NCI-H2196 (cell line): ENCODE measurements around the gene AIFM2.
A peak's percentile ranks its signal among the peaks of the same experiment; 100 is the strongest.
"Not testable (repeated sequence)": the region's sequence is repeated elsewhere in the genome, so short reads cannot be mapped to it uniquely, and the experiment has no call there.

ENCODE experiments used
- DNase-seq: peaks from one replicate; lab custom pipeline; 2025; ENCODE audit not compliant: unreplicated experiment; lab: John Stamatoyannopoulos, UW

The AIFM2 gene

DNA sequence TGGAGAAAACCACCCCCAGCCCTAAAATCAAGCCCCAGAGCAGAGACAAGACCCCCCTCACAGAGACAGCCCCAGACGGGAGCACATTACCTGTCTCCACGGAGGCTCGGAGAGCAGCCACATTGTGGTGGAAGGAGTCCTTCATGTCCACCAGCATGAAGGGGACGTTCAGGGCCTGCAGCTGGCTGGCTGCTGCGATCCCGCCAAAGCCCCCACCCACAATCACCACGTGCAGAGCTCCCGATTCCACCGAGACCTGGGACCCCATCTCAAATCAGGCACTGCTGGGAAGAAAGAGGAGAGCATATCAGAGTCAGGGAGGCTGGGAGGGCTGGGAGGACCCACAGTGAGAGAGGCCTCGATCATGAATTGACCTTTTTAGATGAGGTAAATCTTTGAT is 8.8 kb downstream of the AIFM2 start:
- no peak for DNase-seq

DNA sequence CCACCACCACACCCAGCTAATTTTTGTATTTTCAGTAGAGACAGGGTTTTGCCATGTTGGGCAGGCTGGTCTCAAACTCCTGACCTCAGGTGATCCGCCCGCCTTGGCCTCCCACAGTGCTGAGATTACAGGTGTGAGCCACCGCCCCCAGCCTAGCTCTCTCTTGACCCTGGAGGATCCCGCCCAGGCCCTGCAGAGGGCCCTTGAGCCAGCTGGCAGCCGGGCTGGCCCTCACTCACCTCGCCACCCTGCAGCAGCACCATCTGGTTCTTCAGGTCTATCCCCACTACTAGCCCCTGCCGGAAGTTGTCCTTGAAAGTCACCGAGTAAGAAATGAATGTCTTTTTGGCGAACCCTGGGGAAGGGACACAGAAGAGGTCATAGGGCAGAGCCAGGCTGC is 9.5 kb downstream of the AIFM2 start:
- not testable (repeated sequence) for DNase-seq

DNA sequence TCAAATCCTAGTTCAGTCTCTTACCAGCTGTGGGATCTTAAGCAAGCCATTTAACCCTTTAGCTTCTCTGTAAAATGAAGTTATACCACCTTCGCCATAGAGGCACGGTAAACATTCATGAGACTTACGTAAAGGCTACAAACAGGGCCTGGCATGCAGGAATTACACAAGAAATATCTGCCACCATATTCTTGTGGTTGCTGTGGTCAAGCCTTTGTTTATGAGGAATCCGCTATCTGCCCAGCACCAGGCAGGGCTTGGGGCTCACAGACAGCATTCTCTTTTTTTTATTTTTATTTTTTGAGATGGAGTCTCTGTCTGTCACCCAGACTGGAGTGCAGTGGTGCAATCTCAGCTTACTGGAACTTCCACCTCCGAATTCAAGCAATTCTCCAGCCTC is 9.9 kb downstream of the AIFM2 start:
- no peak for DNase-seq

DNA sequence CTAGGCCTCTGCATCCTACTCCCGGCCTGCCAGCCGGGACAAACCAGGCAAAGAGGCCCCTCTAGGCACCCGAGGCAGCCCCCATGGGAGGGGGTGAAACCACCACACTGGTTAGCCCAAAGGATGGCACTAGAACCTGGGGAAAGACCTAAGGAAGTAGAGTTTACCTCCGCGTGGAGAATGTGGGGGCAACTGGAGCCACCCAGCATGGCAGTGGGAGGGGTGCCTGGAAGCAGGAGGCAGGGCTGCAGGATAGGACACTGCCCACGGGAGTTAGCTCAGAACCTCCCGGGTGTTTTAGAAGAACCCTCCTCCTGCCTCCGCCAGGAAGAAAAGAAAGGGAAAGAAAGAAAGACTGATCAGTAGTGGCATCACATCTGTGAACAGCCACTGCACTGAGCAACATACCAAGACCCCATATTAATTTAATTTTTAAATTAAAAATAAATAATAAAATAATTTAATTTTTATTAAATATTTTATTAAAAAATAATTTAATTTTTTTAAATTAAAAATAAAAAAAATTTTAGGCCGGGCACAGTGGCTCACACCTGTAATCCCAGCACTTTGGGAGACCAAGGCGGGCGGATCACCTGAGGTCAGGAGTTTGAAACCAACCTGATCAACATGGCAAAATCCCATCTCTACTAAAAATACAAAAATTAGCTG is 11.2 kb downstream of the AIFM2 start:
- no peak for DNase-seq

DNA sequence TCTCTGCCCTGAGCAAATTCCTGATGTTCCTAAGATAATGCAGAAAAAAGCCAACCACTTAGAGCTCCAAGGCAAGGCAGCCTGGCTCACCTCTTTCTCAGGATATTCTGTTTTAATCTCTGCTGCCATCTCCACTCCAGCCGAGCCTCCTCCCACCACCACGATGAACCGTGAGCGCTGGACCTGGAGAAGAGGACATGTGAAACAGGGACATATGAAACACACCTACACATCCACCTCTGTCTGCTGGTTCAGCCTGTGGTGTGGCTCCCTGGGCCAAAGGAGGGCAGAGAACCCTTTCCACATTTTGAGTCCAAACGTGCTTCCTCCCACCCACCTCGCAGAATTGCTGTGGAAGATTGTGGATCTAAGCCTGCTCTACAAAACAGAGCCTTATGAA is 12.2 kb downstream of the AIFM2 start:
- DNase-seq = no peak

DNA sequence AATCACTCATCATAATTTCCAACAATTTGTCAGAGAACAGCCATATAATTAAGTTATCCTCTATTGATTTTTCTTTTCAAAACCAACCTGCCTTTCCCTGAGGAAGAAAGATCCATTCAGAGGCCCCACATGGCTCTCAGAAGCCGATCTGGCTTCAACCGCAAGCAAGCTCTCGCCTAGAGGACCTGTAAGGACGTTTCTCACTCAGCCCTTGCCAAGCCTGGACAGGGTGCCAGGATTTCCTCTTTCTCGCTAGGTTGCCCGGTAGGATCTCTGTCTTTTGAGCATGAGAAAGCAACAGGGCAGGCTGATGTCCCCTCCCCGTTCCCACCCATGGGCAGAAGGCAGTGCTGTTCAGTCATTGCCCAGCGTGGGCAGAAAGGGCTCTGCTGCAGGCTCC is 13.0 kb downstream of the AIFM2 start:
- DNase-seq = no peak

DNA sequence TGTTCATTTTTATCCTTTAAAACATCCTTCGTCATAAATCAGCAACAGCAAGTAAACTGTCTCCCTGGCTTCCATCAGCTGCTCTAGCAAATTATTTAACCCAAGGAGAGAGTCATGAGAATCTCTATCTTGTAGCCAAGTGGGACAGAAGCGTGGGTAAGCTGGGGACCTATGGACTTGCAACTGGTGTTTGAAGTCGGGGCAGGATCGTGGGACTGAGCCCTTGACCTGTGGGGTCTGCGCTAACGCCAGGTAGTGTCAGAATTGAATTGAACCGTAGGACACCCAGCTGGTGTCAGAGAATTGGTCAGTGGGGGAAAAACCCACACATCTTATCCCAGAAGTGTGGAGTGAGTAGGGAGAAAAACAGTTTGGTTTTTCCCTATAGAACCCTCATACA is 13.4 kb downstream of the AIFM2 start:
- DNase-seq = no peak

DNA sequence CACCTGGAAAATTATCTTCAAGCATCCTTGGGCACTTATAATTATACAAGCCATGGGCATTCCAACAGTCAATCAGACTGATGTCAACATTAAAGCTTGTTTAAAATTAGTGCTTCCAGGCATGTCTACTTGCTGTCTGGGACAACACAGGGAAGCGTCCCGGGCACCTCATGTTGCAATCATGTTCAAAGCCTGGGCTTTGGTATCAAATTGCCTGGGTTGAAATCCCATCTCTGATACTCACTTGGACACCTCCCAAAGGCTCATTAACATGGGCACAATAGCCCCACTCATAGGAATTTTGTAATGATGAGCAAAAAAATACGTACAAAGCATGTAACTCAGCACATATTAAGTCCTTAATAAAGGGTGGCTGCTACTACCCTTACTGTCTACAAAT is 14.4 kb downstream of the AIFM2 start:
- no peak for DNase-seq

DNA sequence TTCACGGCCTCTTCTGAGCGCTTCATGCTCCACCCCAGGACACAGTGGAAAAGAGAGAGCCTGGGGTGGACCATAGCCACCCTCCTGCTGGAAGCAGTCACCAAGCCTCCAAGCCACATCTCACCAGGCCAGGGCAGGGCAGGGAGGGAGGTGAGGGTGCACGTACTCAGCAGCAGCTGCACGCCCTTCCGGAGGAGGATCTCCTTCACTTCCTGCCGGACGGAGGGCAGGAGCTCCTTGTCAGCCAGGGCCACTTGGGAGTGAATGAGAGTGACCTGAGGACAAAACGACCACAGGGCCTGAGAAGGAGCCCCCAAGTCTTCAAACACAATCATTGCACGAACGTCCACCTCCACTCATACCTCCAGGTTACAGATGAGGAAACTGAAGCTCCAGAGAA is 15.0 kb downstream of the AIFM2 start:
- DNase-seq = no peak

DNA sequence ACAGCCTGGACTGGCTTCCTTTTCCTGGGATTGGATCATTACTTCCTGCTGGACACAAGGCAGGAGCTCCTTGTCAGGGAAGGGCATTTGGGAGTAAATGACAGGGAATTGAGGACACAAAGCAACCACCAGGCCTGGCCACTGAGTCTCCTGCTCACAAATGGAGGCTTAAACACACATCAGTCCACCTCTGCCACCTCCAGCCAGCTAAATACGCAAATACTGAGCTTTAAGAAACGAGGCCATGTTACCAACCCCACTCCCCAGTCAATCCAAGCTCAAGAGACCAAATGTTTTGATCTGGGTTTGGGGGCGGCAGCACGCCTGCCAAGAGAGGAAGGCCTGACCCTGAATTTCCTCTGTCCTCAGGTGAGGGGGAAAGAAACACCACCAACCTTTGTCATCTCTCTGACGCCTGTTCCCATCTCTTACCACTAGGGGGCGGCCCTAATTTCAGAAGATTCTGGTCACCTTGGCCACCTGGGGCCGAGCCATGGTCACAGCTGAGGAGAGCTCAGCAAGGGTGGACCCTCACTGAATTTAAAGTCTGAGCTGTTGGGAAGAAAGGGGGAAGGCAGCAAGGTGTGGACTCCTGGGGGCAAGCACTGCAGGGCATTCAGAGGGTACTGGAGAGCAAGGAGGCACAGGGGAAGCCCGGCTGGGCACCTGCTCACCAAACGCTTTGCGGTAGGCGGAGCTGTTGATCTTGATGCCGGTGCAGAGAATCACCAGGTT is 16.5 kb downstream of the AIFM2 start:
- peak; percentile 13 for DNase-seq

DNA sequence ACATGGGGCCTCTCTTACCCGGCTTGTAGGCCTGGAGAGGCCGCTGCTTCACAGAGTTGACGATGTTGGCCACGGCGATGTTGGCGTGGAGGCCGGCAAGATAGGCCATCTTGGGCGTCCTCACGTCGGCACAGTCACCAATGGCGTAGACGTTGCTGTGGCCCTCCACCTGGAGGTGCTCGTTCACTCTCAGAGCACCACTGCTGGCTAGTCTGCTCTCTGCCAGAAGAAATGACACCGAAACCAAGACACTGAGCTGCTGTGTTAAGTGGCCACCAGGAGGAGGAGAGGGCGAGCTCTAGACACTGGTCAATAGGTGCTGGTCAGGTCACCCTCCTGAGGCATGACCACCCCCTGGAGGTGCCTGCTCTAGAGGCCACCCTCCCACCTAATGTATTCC is 17.7 kb downstream of the AIFM2 start:
- no peak for DNase-seq

DNA sequence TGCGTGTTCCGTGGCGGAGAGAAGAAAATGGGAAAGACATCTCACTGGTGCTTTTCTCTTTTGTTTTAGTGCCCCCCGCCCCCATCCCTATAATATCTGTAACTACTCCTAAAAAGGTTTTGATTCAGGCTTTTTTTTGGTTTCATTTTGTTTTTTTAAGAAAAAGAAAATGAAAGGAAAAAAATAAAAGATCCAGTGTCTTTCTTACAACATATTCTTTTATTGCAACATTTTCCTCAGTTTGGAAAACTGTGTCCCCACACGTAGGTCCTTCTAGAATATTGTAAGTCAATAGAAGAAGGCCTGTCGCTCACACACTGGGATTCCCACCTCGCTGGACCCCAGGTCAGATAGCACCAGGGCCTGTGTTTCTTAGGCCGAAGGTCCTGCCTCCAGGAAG is 20.6 kb downstream of the AIFM2 start:
- DNase-seq = no peak

DNA sequence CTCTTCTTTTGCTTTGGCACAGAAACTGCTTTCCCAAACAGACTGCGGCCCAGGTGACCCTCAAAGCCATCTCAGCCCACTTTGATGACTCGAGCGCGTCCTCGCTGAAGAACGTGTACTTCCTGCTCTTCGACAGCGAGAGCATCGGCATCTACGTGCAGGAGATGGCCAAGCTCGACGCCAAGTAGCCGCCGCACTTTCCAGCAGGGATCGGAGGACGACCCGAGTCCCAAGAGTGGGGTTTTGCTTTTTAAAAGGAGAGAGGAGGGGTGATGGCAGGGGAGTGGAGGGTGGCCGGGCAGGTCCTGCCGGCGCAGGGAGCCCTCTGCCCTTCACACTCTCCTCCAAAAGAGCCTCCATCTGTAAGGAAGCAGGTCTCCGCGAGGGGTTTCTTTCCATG is 21.1 kb downstream of the AIFM2 start:
- DNase-seq = no peak

DNA sequence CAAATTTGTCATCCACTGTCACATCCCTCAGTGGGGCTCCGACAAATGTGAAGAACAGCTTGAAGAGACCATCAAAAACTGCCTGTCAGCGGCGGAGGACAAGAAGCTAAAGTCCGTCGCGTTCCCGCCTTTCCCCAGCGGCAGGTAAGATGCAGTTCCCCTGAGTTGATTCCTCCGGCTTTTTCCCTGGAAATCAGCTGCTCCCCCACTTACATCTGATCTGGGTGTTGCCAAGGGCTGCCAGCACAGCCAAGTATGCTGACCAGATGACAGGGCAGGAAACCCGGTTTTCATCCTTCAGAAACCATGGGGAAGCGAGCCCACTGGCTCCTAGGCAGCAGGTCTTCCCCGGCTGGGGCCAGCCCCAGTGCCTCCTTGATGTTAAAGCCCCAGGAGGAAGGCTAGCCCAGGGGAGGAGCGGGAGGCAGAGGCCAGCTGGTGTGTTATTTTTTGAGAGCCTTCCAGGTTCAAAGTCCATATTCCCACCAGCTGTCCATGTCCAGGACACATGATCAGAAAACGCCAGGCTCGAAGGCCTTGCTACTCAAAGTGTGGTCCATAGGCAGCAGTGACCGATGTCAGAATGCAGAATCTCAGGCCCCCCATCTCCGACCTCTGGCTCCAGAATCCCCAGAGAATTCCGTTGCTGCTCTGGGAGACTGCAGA is 23.4 kb downstream of the AIFM2 start:
- no peak for DNase-seq

DNA sequence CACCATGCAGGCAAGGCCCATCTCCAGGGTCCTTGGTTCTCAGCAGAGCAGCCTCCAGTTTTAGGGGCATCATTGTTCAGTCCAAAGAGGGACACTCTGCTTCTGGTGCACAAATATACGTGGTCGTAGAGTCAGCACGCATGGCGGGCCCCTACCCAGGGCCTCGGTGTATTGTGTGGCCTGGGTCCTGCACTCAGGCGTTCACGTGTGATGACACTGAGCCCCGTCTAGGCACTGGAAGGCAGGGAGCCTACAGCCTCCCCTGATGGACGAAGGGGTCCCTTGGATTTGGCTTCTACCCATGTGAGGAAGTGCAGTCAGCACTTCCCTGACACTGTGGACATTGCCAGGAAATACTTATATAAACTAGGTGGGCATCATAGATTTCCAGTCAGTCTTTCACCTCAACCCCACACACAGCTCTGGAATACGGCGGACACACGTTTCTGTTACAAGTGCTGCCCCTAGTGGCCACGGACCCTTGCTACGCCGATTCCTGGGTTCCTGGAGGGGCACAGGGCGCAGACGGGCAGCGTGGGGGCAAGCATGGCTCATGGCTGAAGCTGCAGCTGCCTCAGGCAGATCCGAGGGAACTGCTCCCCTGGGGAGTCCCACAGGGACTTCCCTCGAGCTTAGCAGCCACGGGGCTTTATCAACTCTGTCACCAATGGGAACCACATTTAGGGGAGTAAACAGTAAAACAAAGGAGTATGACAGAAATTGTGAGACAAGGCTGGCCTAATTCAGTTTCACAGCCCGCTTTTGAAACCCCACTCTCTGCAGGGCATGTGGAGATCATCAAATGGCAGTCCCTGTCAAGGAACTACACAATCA is 25.4 kb downstream of the AIFM2 start:
- DNase-seq = no peak

DNA sequence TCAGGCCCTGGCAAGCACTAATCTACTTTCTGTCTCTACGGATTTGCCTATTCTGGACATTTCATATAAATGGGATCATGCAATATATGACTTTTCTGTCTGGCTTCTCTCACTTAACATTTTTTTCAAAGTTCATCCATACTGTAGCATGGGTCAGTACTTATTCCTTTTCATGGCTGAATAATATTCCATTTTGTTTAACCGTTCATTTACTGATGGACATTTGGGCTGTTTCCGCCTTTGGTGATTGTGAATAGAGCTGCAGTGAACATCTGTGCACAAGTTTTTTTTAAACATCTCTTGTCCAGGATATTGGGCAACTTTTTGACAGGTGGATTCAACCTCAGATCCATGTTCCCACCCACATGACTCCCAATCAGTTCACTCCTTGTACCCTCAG is 31.0 kb downstream of the AIFM2 start:
- DNase-seq = no peak

DNA sequence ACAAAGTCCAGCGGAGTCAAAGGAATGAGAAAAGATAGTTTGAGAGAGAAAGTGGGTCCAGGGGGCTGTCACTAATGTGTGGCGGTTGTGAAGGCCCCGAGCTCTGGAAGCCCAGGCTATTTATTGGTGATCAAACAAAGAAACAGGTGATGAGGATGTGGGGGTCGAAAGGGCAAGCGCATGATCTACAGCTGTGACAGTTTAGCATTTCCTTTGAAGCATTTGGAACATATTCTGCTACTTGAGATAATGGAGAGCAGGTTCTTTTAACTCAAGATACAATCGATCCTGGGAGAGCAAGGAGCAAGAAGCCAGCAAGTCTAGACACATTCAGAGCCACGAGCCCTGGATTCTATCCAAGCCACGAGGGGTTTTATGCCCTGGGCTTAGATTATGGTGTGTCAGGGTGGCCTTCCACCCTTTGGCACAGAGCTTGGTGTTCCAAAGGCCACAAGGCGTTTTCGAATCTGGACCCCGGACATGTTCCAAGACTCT is 31.5 kb downstream of the AIFM2 start:
- DNase-seq = not testable (repeated sequence)

DNA sequence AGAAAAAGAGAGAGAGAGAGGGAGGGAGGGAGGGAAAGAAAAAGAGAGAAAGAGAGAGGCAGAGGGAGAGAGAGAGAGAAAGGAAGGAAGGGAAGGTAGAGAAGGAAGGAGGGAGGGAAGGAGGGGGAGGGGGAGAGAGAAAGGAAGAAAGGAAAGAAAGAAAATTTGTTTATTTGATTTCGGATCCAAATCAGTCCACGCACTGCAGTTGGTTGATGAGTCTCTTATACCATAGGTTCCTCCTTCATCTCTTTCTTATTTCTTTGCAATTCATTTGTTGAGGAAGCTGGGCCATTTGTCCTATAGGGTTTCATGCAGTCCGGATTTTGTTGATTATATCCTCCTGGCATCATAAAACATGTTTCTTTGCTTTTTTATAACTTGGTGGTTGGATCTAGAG is 34.4 kb downstream of the AIFM2 start:
- no peak for DNase-seq

DNA sequence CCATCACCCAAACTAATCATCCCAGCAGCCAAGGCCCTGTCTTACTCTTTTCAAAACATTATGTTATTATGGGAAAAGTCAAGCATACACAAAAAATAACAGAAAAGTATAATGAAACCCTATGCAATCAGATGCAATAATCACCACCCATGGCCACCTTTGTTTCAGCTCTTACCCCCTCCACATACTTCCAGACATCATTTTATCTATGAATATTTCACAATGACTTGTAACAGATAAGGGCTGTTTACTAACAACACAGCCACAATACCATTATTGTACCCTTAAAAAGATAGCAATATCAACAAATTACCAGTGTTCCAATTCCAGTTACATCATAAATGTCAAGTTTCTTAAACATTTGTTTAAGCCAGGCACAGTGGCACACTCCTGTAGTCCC is 35.2 kb downstream of the AIFM2 start:
- DNase-seq = no peak

DNA sequence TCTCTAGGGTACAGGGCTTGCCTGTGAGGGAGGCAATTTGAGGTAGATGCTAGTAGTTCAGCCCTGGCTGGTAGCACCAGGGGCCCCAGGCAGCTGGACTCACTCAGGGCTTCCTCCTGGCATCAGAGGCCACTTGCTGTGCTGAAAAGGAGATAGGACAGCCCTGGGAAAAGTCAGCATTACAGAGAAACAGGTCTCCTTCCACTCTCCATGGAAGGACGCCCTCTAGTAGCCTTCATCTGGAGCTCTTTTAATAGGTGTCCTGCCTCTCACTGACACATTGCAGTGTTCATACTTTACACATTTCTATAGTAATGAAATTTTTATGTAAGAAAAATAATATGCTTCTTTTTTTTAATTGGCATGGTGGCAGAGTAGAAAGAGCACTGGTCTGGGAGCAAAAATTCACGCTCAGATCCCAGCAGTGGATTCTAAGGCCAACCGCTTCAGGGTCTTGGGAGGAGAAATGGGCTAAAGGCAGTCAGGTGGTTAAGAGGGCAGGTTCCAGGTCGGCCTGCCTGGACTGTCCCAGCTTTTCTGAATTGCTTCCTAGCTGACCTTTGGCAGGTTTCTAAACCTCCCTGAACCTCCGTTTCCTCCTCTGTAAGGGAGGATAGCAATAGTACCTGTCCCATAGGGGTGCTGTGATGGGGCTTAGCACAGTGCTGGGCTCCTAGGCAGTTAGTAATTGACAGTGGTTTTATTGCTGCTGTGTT is 35.8 kb downstream of the AIFM2 start:
- DNase-seq = no peak
